SU-DHL-6 (cell line): ENCODE results near the gene TBC1D8.

Experiments
- H2AFZ ChIP-seq: fragments of 200-600 bp; sonication (generic); 2 replicates; pipeline ENCODE4 v1.6.1; 2014; ENCODE audit warnings: low read depth, mild to moderate bottlenecking, moderate library complexity, mixed read lengths, antibody characterized with exemption, low read length; ENCODE audit not compliant: severe bottlenecking
- H3F3A ChIP-seq: fragments of 200-600 bp; shearing (Covaris generic); 2 replicates; pipeline ENCODE4 v1.6.0; 2016; ENCODE audit warnings: antibody characterized with exemption, mild to moderate bottlenecking; ENCODE audit not compliant: insufficient read depth
- H3K27ac ChIP-seq: fragments of 200-600 bp; sonication (generic); 2 replicates; pipeline ENCODE4 v1.5.1; 2016; ENCODE audit warnings: low read depth, mild to moderate bottlenecking, low read length, moderate library complexity, mixed read lengths
- H3K27me3 ChIP-seq: fragments of 200-600 bp; sonication (generic), shearing (Covaris generic); 2 replicates; pipeline ENCODE4 v1.6.0; 2014; ENCODE audit warnings: mild to moderate bottlenecking, low read length
- H3K36me3 ChIP-seq: fragments of 200-600 bp; sonication (generic); 2 replicates; pipeline ENCODE4 v1.6.1; 2014; ENCODE audit warnings: mild to moderate bottlenecking, low read length, mixed read lengths
- H3K4me2 ChIP-seq: fragments of 300-600, 200-600 bp; shearing (Covaris generic), sonication (generic); 2 replicates; pipeline ENCODE4 v1.6.0; 2014; ENCODE audit warnings: low read length, low read depth, mild to moderate bottlenecking; ENCODE audit not compliant: poor library complexity, severe bottlenecking
- H3K4me3 ChIP-seq: fragments of 200-600 bp; sonication (generic); 2 replicates; pipeline ENCODE4 v1.5.1; 2014; ENCODE audit warnings: antibody characterized with exemption, low read length, mild to moderate bottlenecking, mixed read lengths; ENCODE audit not compliant: insufficient read depth, poor library complexity, severe bottlenecking
- H3K79me2 ChIP-seq: fragments of 200-600 bp; sonication (generic); 2 replicates; pipeline ENCODE4 v1.6.1; 2014; ENCODE audit warnings: mild to moderate bottlenecking, low read length, moderate library complexity; ENCODE audit not compliant: insufficient read depth
- H3K9ac ChIP-seq: fragments of 200-600 bp; sonication (generic); 2 replicates; pipeline ENCODE4 v1.7.0; 2014; ENCODE audit warnings: mild to moderate bottlenecking, low read length
- H3K9me2 ChIP-seq: fragments of 200-600 bp; sonication (generic); replicated peaks from 2 replicates; pipeline ENCODE4 v1.6.1; 2014; ENCODE audit warnings: low read length; ENCODE audit not compliant: insufficient read depth
- H3K9me3 ChIP-seq: fragments of 200-600 bp; sonication (generic); 2 replicates; pipeline ENCODE4 v1.6.1; 2014; ENCODE audit warnings: low read length, mixed read lengths; ENCODE audit not compliant: insufficient read depth
- H4K20me1 ChIP-seq: fragments of 200-600 bp; sonication (generic); 2 replicates; pipeline ENCODE4 v1.6.1; 2014; ENCODE audit warnings: low read depth, mild to moderate bottlenecking, antibody characterized with exemption, low read length, moderate library complexity, mixed read lengths
- EZH2phosphoT487 ChIP-seq: fragments of 200-600 bp; sonication (generic), shearing (Covaris generic); conservative IDR thresholded peaks from 2 replicates; pipeline ENCODE4 v1.6.1; 2018; ENCODE audit warnings: mild to moderate bottlenecking, antibody characterized with exemption, low read length, moderate library complexity, mixed read lengths
- TF ChIP-seq, protein P1 (sequence below): fragments of 200-600 bp; sonication (generic); IDR thresholded peaks from one replicate; pipeline ENCODE4 v1.5.1; 2017; ENCODE audit warnings: antibody characterized with exemption, mild to moderate bottlenecking, low read length, moderate library complexity; ENCODE audit not compliant: insufficient read depth, poor library complexity, severe bottlenecking

Gene TBC1D8

DNA sequence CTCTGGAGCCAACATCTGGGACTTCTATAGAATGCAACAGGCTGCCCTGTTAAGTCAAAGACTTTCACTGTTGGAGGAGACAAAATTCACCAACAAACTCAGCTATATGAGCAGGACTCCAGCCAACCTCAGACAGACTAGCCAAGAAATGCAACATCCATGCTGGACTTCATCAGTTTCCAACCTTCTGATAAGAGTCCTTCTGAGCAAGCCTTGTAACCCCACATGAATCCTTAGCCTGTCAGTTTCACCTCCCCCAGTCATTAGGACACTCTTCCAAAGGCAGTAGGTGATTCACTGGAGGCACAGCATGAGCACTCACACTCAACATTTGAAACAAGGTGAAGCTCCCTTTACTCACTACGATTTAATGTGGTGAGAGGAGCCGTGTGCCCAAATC lies 5.8 kb downstream of the TBC1D8 start:
- no peak overlapping the region for H3K9ac ChIP-seq
- no peak overlapping the region for H2AFZ ChIP-seq
- no peaks in the 10 kb centered on the region for H4K20me1 ChIP-seq
- H3K79me2 ChIP-seq = no peaks in the 10 kb centered on the region
- no peaks in the 10 kb centered on the region for H3K36me3 ChIP-seq
- no peak overlapping the region for H3K27ac ChIP-seq
- H3K4me3 ChIP-seq = no peak overlapping the region
- no peak overlapping the region for H3K4me2 ChIP-seq
- H3K9me2 ChIP-seq = no peaks in the 10 kb centered on the region
- H3F3A ChIP-seq = no peaks in the 10 kb centered on the region
- no peaks in the 10 kb centered on the region for H3K9me3 ChIP-seq
- TF ChIP-seq, protein P1, sequence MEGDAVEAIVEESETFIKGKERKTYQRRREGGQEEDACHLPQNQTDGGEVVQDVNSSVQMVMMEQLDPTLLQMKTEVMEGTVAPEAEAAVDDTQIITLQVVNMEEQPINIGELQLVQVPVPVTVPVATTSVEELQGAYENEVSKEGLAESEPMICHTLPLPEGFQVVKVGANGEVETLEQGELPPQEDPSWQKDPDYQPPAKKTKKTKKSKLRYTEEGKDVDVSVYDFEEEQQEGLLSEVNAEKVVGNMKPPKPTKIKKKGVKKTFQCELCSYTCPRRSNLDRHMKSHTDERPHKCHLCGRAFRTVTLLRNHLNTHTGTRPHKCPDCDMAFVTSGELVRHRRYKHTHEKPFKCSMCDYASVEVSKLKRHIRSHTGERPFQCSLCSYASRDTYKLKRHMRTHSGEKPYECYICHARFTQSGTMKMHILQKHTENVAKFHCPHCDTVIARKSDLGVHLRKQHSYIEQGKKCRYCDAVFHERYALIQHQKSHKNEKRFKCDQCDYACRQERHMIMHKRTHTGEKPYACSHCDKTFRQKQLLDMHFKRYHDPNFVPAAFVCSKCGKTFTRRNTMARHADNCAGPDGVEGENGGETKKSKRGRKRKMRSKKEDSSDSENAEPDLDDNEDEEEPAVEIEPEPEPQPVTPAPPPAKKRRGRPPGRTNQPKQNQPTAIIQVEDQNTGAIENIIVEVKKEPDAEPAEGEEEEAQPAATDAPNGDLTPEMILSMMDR = no peak
- TF ChIP-seq EZH2phosphoT487 = no peak
- no peaks in the 10 kb centered on the region for H3K27me3 ChIP-seq

DNA sequence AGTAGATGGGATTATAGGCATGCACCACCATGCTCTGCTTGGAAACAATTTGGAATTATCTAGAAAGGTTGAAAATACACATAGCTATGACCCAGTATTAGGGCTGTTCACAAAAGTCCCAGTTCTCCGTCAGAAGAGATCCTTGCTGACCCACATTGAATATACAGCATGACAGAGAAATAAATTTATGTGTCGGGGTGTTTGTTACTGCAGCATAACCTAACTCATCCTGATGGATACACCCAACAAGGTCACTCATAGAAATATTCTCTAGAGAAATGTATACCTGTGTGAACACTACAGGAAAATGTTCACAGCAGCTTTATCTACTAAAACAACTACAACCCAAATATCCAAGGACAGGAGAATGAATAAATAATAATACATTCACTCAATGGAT lies 9.0 kb downstream of the TBC1D8 start:
- TF ChIP-seq, protein P1 = no peak
- TF ChIP-seq EZH2phosphoT487 = no peak
- no peaks in the 10 kb centered on the region for H3K9me2 ChIP-seq
- no peaks in the 10 kb centered on the region for H3K79me2 ChIP-seq
- H2AFZ ChIP-seq = no peak overlapping the region
- H4K20me1 ChIP-seq = no peaks in the 10 kb centered on the region
- no peak overlapping the region for H3K9ac ChIP-seq
- no peak overlapping the region for H3K27ac ChIP-seq
- no peak overlapping the region for H3K4me2 ChIP-seq
- H3K4me3 ChIP-seq = no peak overlapping the region
- H3K36me3 ChIP-seq = no peaks in the 10 kb centered on the region
- no peaks in the 10 kb centered on the region for H3F3A ChIP-seq
- no peaks in the 10 kb centered on the region for H3K9me3 ChIP-seq
- no peaks in the 10 kb centered on the region for H3K27me3 ChIP-seq

DNA sequence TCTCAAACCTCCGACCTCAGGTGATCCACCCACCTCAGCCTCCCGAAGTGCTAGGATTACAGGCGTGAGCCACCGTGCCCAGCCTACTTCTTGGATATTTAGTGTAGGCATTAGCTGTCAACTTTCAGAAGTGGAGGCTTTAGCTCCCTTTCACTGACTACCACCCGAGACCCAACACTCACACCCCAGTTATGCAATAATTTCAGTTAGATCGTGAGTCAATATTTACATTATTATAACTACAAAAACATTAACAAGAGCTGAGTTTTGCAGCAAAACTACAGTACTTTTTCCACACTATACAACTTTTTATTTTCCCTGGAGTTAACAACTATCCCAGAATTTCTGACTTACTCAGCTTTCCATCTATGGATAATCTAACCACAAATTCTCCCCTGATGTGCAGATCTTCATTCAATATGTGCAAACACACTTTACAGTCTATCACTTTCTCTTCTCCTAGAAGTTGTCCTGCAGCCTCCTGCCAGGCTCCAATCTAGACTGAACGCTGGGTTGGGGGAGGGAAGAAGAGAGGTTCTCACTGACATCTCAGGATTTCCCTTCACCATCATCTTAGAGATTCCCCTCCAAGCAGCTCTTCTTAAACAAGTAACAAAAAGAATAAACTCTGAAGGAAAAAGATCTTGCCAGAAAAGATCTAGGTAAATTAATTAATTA lies 10.1 kb downstream of the TBC1D8 start:
- Histone ChIP-seq H3K9me2 (no peaks in the 10 kb centered on the region), H3K27ac (no peak overlapping the region), H3K4me2 (no peak overlapping the region), H3F3A (no peaks in the 10 kb centered on the region), H4K20me1 (no peaks in the 10 kb centered on the region), H3K9me3 (no peaks in the 10 kb centered on the region), H3K79me2 (no peaks in the 10 kb centered on the region), H3K4me3 (no peak overlapping the region), H3K9ac (no peak overlapping the region), H3K27me3 (no peaks in the 10 kb centered on the region), H3K36me3 (no peaks in the 10 kb centered on the region), H2AFZ (no peak overlapping the region)
- no peak for TF ChIP-seq EZH2phosphoT487
- TF ChIP-seq, protein P1 = no peak

DNA sequence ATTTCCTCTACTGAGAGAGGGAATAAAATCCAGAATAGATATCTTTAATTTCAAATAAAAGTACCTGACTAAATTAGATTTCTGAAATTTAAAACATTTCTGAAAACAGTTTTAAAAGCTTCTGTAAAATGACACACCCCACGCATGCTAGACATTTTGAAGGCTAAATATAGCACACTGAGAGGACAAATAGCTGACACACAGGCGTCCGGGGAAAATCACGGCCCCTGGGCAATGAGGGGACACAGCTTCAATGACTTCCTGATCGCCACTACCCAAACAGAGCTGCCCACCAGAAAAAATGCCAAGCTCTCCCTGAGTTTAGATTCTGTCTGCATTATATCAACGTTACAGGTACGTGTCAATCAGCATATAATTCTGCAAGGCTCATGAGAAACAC lies 10.9 kb downstream of the TBC1D8 start:
- H3K79me2 ChIP-seq = no peaks in the 10 kb centered on the region
- H4K20me1 ChIP-seq = no peaks in the 10 kb centered on the region
- H3K9me2 ChIP-seq = no peaks in the 10 kb centered on the region
- no peaks in the 10 kb centered on the region for H3K36me3 ChIP-seq
- no peak for TF ChIP-seq EZH2phosphoT487
- TF ChIP-seq, protein P1 = no peak
- H3K27me3 ChIP-seq = no peaks in the 10 kb centered on the region
- H3K27ac ChIP-seq = no peak overlapping the region
- H3K4me2 ChIP-seq = no peak overlapping the region
- H3F3A ChIP-seq = no peaks in the 10 kb centered on the region
- H2AFZ ChIP-seq = no peak overlapping the region
- H3K9me3 ChIP-seq = no peaks in the 10 kb centered on the region
- H3K9ac ChIP-seq = no peak overlapping the region
- H3K4me3 ChIP-seq = no peak overlapping the region
